Calu3 (cell line): ENCODE measurements around the gene NTM. TPM values are rescaled to one million over a fixed set of nuclear protein-coding genes. Genes with fewer than 3 reads are reported as not detected.

ENCODE experiments used
- BruUV-seq: library from RNA; stranded (reverse); fragments of 400-500 nt; replicated peaks from 2 replicates; lab custom pipeline; 2021; lab: Mats Ljungman, UMichigan
- CTCF ChIA-PET: fragments of 300-600 bp; sonication (Branson Sonifier 250); formaldehyde crosslinking; loops from one replicate; lab custom pipeline; 2022; ENCODE audit warnings: antibody characterized with exemption; lab: Charles Lee
- DNase-seq: peaks from one replicate; pipeline ENCODE4 v3.0.0; 2022
- H3K27ac Mint-ChIP-seq: one replicate; pipeline ENCODE4 v1.8.0; 2022; ENCODE audit warnings: mixed read lengths; ENCODE audit not compliant: unreplicated experiment
- H3K27me3 Mint-ChIP-seq: one replicate; pipeline ENCODE4 v1.8.0; 2022; ENCODE audit warnings: mixed read lengths; ENCODE audit not compliant: unreplicated experiment
- H3K36me3 Mint-ChIP-seq: one replicate; pipeline ENCODE4 v1.8.0; 2022; ENCODE audit warnings: mild to moderate bottlenecking, moderate library complexity, mixed read lengths; ENCODE audit not compliant: insufficient read depth, unreplicated experiment
- H3K4me1 Mint-ChIP-seq: one replicate; pipeline ENCODE4 v1.8.0; 2022; ENCODE audit warnings: mild to moderate bottlenecking, low read depth, mixed read lengths; ENCODE audit not compliant: unreplicated experiment
- H3K4me3 Mint-ChIP-seq: one replicate; pipeline ENCODE4 v1.8.0; 2022; ENCODE audit warnings: mild to moderate bottlenecking, low read depth, moderate library complexity, mixed read lengths; ENCODE audit not compliant: unreplicated experiment
- H3K9me3 Mint-ChIP-seq: one replicate; pipeline ENCODE4 v1.8.0; 2022; ENCODE audit warnings: low read depth, mixed read lengths; ENCODE audit not compliant: unreplicated experiment
- CTCF ChIP-seq: fragments of 200-600 bp; IDR thresholded peaks from one replicate; pipeline ENCODE4 v1.8.0; 2022; ENCODE audit warnings: antibody characterized with exemption; ENCODE audit not compliant: unreplicated experiment
- intact Hi-C: fragments of 100-400 bp; cut with micrococcal nuclease; formaldehyde crosslinking; loops from one replicate; pipeline ENCODE4 v1.10.0; 2022; ENCODE audit not compliant: unreplicated experiment
- total RNA-seq: library from RNA; stranded (reverse); gene quantifications from 2 replicates; pipeline ENCODE4 v1.2.3, GENCODE V29; 2022

NTM gene
- total RNA-seq, 1 experiment from 2014 or later: not detected

GRCh38 chr11:131839326-131839725 lies 468.9 kb downstream of the NTM start:
- Mint-ChIP-seq H3K27ac (no peak overlapping the region), H3K36me3 (no peaks in the 10 kb centered on the region), H3K9me3 (peaks cover 16% of the 10 kb centered on the region), H3K4me3 (no peak overlapping the region), H3K27me3 (no peaks in the 10 kb centered on the region), H3K4me1 (no peaks in the 10 kb centered on the region)
- CTCF ChIA-PET: no interaction called here
- no peak for DNase-seq
- no TSS peak for BruUV-seq
- TF ChIP-seq CTCF: no peak
- intact Hi-C loops: no loop called here

GRCh38 chr11:131840545-131840944 lies 470.1 kb downstream of the NTM start:
- CTCF ChIA-PET: no interaction called here
- Mint-ChIP-seq H3K27ac (no peak overlapping the region), H3K9me3 (peaks cover 16% of the 10 kb centered on the region), H3K4me1 (no peaks in the 10 kb centered on the region), H3K36me3 (no peaks in the 10 kb centered on the region), H3K4me3 (no peak overlapping the region), H3K27me3 (no peaks in the 10 kb centered on the region)
- TF ChIP-seq CTCF: no peak
- DNase-seq: no peak
- BruUV-seq: no TSS peak
- intact Hi-C loops: no loop called here

- intact Hi-C loops: no loop called here
- H3K4me3 Mint-ChIP-seq: no peak overlapping the region
- DNase-seq: no peak
- CTCF ChIA-PET: no interaction called here
- no peak overlapping the region for H3K27ac Mint-ChIP-seq
- peaks cover 16% of the 10 kb centered on the region for H3K9me3 Mint-ChIP-seq
- TF ChIP-seq CTCF: no peak
- no peaks in the 10 kb centered on the region for H3K36me3 Mint-ChIP-seq
- H3K27me3 Mint-ChIP-seq: no peaks in the 10 kb centered on the region
- H3K4me1 Mint-ChIP-seq: no peaks in the 10 kb centered on the region
- no TSS peak for BruUV-seq
Measured at GRCh38 chr11:131841028-131841427, 470.6 kb downstream of the NTM start.

GRCh38 chr11:131841925-131842635 lies 471.7 kb downstream of the NTM start:
- no peak overlapping the region for H3K4me3 Mint-ChIP-seq
- no TSS peak for BruUV-seq
- DNase-seq: no peak
- no peak for TF ChIP-seq CTCF
- no peaks in the 10 kb centered on the region for H3K27me3 Mint-ChIP-seq
- H3K36me3 Mint-ChIP-seq: no peaks in the 10 kb centered on the region
- H3K27ac Mint-ChIP-seq: no peak overlapping the region
- intact Hi-C loops: no loop called here
- no peaks in the 10 kb centered on the region for H3K4me1 Mint-ChIP-seq
- H3K9me3 Mint-ChIP-seq: peaks cover 16% of the 10 kb centered on the region
- CTCF ChIA-PET: no interaction called here
